MM.1S (cell line): Measurements from ENCODE around the gene SHC3.

Experiments used
- DNase-seq: peaks from one replicate; pipeline ENCODE4 v3.0.0-alpha.2; 2015
- H2AFZ ChIP-seq: fragments of 300-600 bp; sonication (generic); 2 replicates; pipeline ENCODE4 v1.6.0; 2016; ENCODE audit warnings: antibody characterized with exemption, low read length
- H3F3A ChIP-seq: fragments of 300-600 bp; sonication (generic); 2 replicates; pipeline ENCODE4 v1.6.1; 2016; ENCODE audit warnings: mild to moderate bottlenecking, antibody characterized with exemption, low read length, moderate library complexity, mixed read lengths; ENCODE audit not compliant: insufficient read depth
- H3K27ac ChIP-seq: fragments of 300-600 bp; sonication (generic); 2 replicates; pipeline ENCODE4 v1.5.1; 2016; ENCODE audit warnings: mild to moderate bottlenecking, low read length
- H3K27me3 ChIP-seq: fragments of 300-600 bp; sonication (generic); replicated peaks from 2 replicates; pipeline ENCODE4 v1.6.0; 2016; ENCODE audit warnings: low read length; ENCODE audit not compliant: insufficient read depth
- H3K36me3 ChIP-seq: fragments of 300-600 bp; sonication (generic); replicated peaks from 2 replicates; pipeline ENCODE4 v1.6.1; 2016; ENCODE audit warnings: mild to moderate bottlenecking, low read length, mixed read lengths; ENCODE audit not compliant: insufficient read depth
- H3K4me1 ChIP-seq: fragments of 300-600 bp; sonication (generic); 2 replicates; pipeline ENCODE4 v1.6.1; 2016; ENCODE audit warnings: low read length, mixed read lengths
- H3K4me2 ChIP-seq: fragments of 300-600 bp; sonication (generic); 2 replicates; pipeline ENCODE4 v1.6.0; 2016; ENCODE audit warnings: low read depth, low read length
- H3K4me3 ChIP-seq: fragments of 300-600 bp; sonication (generic); 2 replicates; pipeline ENCODE4 v1.5.1; 2016; ENCODE audit warnings: low read length, mixed read lengths
- H3K79me2 ChIP-seq: fragments of 300-600 bp; sonication (generic); 2 replicates; pipeline ENCODE4 v1.6.1; 2016; ENCODE audit warnings: mixed run types, low read length, mixed read lengths
- H3K9ac ChIP-seq: fragments of 300-600 bp; sonication (generic); 2 replicates; pipeline ENCODE4 v1.6.1; 2016; ENCODE audit warnings: low read length, mixed read lengths
- H3K9me2 ChIP-seq: fragments of 300-600 bp; sonication (generic); replicated peaks from 2 replicates; pipeline ENCODE4 v1.6.1; 2016; ENCODE audit warnings: mild to moderate bottlenecking, low read length, mixed read lengths; ENCODE audit not compliant: insufficient read depth
- H3K9me3 ChIP-seq: fragments of 300-600 bp; sonication (generic); replicated peaks from 2 replicates; pipeline ENCODE4 v1.6.1; 2016; ENCODE audit warnings: mild to moderate bottlenecking, low read length, mixed read lengths; ENCODE audit not compliant: insufficient read depth
- H4K20me1 ChIP-seq: fragments of 300-600 bp; sonication (generic); 2 replicates; pipeline ENCODE4 v1.6.1; 2016; ENCODE audit warnings: mild to moderate bottlenecking, low read length, moderate library complexity, mixed read lengths; ENCODE audit not compliant: insufficient read depth
- EZH2 ChIP-seq: fragments of 300-600 bp; sonication (generic); optimal IDR thresholded peaks from 2 replicates; pipeline ENCODE3; 2017; ENCODE audit warnings: low read depth, mild to moderate bottlenecking, antibody characterized with exemption, low read length, mixed read lengths
- EZH2phosphoT487 ChIP-seq: fragments of 300-600 bp; sonication (generic); IDR thresholded peaks from 2 replicates; pipeline ENCODE4 v1.6.1; 2018; ENCODE audit warnings: antibody characterized with exemption, low read length
- TF ChIP-seq, protein P1 (sequence below): fragments of 300-600 bp; sonication (generic); IDR thresholded peaks from 2 replicates; pipeline ENCODE4 v1.5.1; 2016; ENCODE audit warnings: antibody characterized with exemption, low read length, mixed read lengths

Gene SHC3

DNA sequence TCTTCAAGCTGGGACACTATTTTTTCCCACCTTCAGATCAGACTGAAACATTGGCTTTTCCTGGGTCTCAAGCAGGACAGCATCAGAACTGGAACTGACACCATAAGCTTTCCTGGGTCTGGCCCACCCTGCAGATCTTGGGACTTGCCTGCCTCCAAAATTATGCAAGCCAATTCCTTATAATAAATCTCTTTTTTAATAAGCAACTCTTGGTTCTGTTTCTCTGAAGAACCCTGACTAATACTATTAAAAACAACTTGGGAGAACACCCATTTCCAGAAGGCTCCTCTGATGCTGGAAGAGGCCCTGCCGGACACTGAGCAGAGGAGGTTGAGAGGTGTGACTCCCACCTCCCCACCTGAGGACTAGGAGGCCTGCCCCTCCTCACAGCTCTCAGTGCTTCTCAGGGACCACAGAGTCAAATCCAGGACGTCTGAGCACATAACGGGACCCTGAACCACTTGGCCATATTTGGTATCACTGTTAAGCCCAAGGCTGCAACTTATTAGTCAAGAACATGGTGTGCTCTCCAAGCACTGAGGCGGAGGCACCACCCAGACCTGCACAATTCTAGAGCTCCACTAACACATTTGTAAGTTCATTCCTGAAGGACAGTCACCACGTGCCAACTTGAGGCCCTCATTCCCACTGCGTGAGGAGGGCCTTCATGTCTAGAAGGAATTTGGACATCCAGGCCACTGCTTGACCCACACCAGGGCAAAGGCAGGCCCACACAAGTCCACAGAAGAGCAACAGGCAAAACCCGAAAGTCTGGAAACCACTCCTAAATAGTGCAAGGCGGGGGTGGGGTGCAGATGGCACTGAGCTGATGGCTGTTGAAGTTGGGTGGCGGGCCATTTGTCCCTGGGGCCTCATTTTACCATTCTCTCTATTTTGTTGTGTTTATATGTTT, 9.5 kb downstream of the SHC3 start:
- Histone ChIP-seq H3K4me3 (no peak overlapping the region), H3F3A (no peaks in the 10 kb centered on the region), H2AFZ (no peak overlapping the region), H3K9me2 (no peaks in the 10 kb centered on the region), H3K9ac (no peak overlapping the region), H3K79me2 (no peaks in the 10 kb centered on the region), H3K27me3 (no peaks in the 10 kb centered on the region), H3K4me2 (no peak overlapping the region), H4K20me1 (no peaks in the 10 kb centered on the region), H3K27ac (no peak overlapping the region), H3K36me3 (no peaks in the 10 kb centered on the region), H3K4me1 (no peaks in the 10 kb centered on the region), H3K9me3 (no peaks in the 10 kb centered on the region)
- DNase-seq: no peak
- no peak for TF ChIP-seq EZH2phosphoT487
- TF ChIP-seq EZH2: no peak
- TF ChIP-seq, protein P1, sequence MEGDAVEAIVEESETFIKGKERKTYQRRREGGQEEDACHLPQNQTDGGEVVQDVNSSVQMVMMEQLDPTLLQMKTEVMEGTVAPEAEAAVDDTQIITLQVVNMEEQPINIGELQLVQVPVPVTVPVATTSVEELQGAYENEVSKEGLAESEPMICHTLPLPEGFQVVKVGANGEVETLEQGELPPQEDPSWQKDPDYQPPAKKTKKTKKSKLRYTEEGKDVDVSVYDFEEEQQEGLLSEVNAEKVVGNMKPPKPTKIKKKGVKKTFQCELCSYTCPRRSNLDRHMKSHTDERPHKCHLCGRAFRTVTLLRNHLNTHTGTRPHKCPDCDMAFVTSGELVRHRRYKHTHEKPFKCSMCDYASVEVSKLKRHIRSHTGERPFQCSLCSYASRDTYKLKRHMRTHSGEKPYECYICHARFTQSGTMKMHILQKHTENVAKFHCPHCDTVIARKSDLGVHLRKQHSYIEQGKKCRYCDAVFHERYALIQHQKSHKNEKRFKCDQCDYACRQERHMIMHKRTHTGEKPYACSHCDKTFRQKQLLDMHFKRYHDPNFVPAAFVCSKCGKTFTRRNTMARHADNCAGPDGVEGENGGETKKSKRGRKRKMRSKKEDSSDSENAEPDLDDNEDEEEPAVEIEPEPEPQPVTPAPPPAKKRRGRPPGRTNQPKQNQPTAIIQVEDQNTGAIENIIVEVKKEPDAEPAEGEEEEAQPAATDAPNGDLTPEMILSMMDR: no peak

DNA sequence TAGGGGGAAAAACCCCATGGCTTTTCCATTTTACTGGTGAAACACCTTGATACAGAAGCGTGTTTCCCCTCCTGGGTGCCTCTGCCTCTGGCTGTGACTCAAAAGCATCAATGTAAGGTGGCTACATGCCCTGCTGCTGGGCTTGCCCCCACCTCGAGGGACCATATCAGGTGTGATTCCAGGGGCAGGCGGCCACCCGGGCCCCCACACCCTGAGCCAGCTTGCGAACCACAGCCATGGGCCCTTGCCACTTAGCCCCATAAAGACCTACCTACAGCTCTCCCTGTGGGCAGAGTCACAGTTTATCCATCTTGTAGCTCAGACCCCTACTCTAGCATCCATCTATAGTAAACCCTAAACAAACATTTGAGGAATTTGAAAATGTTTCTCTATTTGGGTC, 10.8 kb downstream of the SHC3 start:
- Histone ChIP-seq H3K4me2 (no peak overlapping the region), H3K9ac (no peak overlapping the region), H3K4me1 (no peaks in the 10 kb centered on the region), H2AFZ (no peak overlapping the region), H3K4me3 (no peak overlapping the region), H3K9me2 (no peaks in the 10 kb centered on the region), H3K9me3 (no peaks in the 10 kb centered on the region), H4K20me1 (no peaks in the 10 kb centered on the region), H3K79me2 (no peaks in the 10 kb centered on the region), H3K27me3 (no peaks in the 10 kb centered on the region), H3K27ac (no peak overlapping the region), H3K36me3 (no peaks in the 10 kb centered on the region), H3F3A (no peaks in the 10 kb centered on the region)
- TF ChIP-seq EZH2phosphoT487 (no peak), EZH2 (no peak)
- TF ChIP-seq, protein P1: no peak
- no peak for DNase-seq

DNA sequence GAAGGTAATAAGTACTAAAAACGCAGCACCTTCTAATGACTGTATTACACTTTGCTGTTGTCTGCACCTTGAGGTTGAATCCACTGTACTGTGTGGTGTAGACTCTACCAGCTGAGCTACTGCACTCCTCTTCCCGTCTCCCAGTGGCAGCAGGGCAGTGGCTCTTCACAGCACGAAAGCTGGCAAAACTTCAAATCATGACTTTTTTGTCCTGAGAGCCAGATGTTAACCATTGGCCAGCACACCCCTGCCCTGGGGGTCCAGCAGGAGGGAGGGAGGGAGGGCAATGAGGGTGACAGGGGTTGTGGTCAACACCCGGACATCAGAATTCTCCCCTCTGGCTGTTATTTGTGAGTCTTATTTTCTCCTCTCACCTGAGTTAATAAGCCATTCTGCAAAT, 11.8 kb downstream of the SHC3 start:
- H3K4me1 ChIP-seq: no peaks in the 10 kb centered on the region
- TF ChIP-seq EZH2: no peak
- TF ChIP-seq, protein P1: no peak
- no peak for TF ChIP-seq EZH2phosphoT487
- no peaks in the 10 kb centered on the region for H3K36me3 ChIP-seq
- no peaks in the 10 kb centered on the region for H3K79me2 ChIP-seq
- H4K20me1 ChIP-seq: no peaks in the 10 kb centered on the region
- H3K9ac ChIP-seq: no peak overlapping the region
- H2AFZ ChIP-seq: no peak overlapping the region
- H3K27me3 ChIP-seq: no peaks in the 10 kb centered on the region
- H3K4me2 ChIP-seq: no peak overlapping the region
- H3K9me3 ChIP-seq: no peaks in the 10 kb centered on the region
- DNase-seq: no peak
- no peak overlapping the region for H3K4me3 ChIP-seq
- H3K27ac ChIP-seq: no peak overlapping the region
- no peaks in the 10 kb centered on the region for H3F3A ChIP-seq
- no peaks in the 10 kb centered on the region for H3K9me2 ChIP-seq
